IPS DF 4.7 (cell line): Measurements from ENCODE around the gene IPO4.
"Not testable (repeated sequence)": the region's sequence is repeated elsewhere in the genome, so short reads cannot be mapped to it uniquely, and the experiment has no call there.

Source experiments
- DNase-seq: peaks from one replicate; pipeline ENCODE4 v3.0.0-alpha.2; 2013; ENCODE audit warnings: low spot score; ENCODE audit errors: extremely low read depth

IPO4 gene

GRCh38 chr14:24188251-24189058 lies at the start of gene IPO4:
TSS of gene IPO4 (minus strand) at chr14:24188816. CDS start at chr14:24188787, 29 bp downstream.
- peak; percentile 94 for DNase-seq

DNA sequence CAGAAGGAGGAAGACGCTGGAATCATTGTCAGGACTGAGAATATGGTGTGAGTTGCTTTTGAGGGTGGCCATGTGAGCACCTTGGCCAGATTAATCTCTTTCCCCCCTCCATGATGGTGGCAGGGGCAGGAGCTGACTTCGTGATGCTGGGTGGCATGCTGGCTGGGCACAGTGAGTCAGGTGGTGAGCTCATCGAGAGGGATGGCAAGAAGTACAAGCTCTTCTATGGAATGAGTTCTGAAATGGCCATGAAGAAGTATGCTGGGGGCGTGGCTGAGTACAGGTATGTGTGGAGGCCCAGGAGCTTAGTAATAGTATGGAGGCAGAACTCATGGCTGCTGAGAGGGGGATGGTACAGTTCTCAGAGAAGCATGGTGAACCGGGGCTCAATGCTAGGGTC lies 49.5 kb upstream of the IPO4 start:
- DNase-seq, result no peak

DNA sequence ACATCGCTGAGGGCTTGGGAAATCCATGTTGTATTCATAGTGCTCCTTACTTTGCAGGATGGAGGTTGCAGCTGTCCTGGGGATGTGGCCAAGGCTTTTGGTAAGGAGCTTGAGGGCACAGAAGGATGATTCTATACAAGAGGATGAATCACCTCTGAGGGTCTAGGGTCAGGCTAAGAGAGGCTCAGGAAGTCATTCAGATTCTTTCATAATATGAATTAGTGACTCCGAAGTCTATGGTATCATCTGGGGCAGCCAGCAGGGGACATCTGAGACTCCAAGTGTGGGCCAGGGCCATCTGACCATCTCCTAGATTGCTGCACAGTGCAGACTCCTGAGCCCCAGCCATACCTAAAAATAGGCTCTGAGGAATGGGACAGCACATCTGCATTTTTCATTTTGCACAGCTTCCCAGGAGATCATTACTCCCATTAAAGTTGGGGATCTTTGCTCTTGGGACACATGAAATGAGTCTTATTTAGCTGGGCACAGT lies 48.9 kb upstream of the IPO4 start:
- no peak for DNase-seq

- DNase-seq, result no peak
Observed at GRCh38 chr14:24236689-24237462, 48.3 kb upstream of the IPO4 start.

DNA sequence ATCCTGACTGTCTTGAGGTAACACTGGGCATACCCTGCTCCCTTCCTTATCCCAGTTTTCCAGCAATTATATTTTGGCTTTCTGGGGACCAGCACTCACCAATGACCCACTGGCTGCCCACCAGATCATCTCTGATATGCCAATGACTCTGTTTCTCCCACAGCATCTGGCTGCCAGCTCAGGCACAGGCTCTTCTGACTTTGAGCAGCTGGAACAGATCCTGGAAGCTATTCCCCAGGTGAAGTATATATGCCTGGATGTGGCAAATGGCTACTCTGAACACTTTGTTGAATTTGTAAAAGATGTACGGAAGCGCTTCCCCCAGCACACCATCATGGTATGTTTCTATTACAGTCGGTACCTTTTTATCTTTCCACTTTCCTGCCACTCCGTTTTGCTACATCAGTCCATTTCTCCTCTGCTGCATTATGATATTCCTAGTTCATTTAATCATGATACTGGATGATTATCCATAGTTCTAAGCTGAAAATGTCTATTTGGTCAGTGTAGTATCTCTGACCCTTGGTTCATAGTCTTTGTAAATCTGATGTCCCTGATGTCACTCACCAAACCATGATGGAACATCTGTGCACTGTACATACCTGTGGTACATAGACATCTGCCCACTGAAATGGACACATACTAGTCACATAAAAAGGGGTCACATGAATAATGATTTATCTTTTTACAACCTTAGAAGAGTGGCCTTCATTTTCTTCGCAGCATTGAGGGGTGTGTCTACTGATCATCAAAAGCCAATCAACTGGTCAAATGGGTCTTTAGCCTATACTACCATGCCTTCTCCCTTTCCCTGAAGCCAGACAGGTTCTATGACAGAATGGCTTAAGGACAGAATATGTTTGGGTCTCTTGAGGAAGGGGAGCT lies 47.4 kb upstream of the IPO4 start:
- DNase-seq, result no peak

DNA sequence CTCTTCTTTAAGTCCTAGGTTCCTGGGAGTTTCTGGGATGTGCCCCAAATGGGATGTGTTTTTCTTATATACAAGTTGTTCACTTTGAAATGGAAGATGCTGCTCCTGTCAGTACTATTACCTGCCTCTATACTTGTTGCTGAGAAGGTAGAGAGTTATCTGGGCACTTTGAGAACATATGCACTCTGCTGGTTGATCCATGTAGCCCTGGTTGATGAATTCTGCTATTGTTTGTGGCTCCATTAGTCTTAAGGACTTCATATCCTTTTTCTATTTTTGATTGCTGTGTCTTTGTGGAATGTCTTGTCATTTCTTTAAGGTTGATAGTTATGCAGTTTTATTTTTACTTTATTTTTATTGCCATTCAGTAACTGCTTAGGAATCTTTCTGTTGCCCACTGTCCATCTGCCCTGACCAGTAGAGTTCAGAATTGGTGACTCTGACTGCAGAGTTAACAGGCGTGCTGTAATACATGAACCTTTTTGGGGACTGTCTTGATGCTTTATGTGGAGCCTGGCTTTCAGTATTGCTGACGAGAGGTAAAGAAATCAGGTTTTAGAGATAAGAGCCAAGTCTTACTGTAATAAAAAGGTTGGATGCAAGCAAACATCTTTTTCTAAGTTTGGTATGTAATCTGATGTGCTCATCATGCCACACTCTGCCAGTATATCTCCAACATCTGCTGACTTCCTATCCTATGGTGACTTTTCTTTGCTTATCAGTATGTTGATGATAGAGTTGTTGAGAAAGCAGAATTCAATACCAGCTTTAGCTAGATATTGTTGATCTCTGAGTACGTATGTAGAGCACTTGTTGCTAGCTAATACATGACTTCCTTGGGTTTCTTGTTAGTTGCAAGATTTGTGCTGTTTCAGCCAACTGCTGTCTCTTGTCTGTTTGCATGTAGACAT lies 45.7 kb upstream of the IPO4 start:
- no peak for DNase-seq

GRCh38 chr14:24233538-24233866 lies 44.9 kb upstream of the IPO4 start:
- DNase-seq, result no peak

- DNase-seq, result no peak
Observed at GRCh38 chr14:24232645-24233537, 44.3 kb upstream of the IPO4 start, which contains the start of gene GMPR2. TSS of gene GMPR2 (plus strand) at chr14:24232929. CDS start at chr14:24233254, 325 bp downstream.

GRCh38 chr14:24232121-24232644 lies 43.6 kb upstream of the IPO4 start, which contains the start of gene NEDD8:
TSS of gene NEDD8 (minus strand) at chr14:24232367. CDS start at chr14:24232267, 100 bp downstream.
- DNase-seq, result no peak

- DNase-seq, result no peak
Observed at GRCh38 chr14:24231263-24232120, 42.9 kb upstream of the IPO4 start.

GRCh38 chr14:24228902-24229301 lies 40.3 kb upstream of the IPO4 start:
- DNase-seq, result no peak

DNA sequence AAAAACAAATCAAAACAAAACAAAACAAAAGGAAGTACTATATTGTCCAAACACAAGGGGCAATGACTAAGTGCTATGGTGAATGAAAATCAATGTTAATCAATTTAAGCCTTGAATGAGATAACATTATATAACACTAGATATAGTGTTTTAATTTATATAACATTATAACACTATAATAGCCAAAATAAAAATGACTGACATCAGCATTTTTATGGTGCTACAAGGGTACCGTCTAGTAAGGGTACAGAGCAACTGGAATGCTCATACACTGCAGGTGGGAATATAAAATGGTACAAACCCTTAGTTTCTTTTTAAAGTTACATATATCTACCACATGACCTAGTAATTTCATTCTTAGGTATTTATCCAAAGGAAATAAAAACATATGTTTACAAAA lies 37.9 kb upstream of the IPO4 start:
- no peak for DNase-seq

DNA sequence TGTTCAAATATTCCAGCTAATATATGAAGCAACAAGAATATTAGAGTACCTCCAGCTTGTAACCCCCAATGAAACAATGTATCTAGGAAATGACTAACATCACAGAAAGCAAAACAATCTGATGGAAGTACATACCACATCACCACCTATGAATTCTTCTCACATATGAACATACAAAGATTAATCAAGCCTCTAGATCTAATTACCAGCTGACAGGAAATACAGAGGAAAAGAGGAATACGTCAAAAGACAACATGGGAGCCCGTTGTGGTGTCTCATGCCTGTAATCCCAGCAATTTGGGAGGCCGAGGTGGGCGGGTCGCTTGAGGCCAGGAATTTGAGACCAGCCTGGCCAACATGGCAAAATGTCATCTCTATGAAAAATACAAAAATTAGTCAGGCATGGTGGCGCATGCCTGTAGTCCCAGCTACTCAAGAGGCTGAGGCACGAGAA lies 36.0 kb upstream of the IPO4 start:
- DNase-seq, result no peak

GRCh38 chr14:24222987-24223386 lies 34.4 kb upstream of the IPO4 start:
- not testable (repeated sequence) for DNase-seq

GRCh38 chr14:24219521-24219920 lies 30.9 kb upstream of the IPO4 start:
- no peak for DNase-seq

GRCh38 chr14:24219080-24219479 lies 30.5 kb upstream of the IPO4 start:
- DNase-seq, result no peak

DNA sequence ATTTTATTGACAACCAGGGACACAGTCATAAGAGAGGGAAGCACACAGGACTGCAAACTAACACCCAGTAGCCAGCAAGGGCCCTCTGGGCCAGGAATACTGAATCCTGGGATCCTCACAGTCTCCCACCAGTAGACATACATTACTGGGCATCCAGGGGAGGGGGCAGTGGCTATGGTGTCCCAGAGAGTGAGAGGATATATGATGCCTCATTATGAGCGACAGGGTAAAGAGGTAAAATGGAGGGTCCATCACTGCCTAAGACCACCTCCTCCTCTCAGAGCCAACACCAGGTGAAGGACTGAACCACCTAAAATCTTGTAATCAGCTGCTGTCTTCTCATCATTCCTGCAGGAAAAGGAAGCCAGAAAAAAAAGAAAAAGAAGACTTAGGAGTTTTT lies 28.3 kb upstream of the IPO4 start:
- DNase-seq, result not testable (repeated sequence)

- no peak for DNase-seq
Observed at GRCh38 chr14:24216345-24216699, 27.7 kb upstream of the IPO4 start.
